Uterus (tissue), 4 donors: Measurements from ENCODE around the gene UBAP1. TPM values are rescaled to one million over a fixed set of nuclear protein-coding genes. Genes with fewer than 3 reads are reported as not detected.

Experiments used
- DNase-seq, 2 donors: peaks; one replicate each; pipeline ENCODE4 v3.0.0-alpha.2; 2019 to 2020
- H3K27ac ChIP-seq, 2 donors: fragments of 200-600 bp; sonication (generic); 1 replicate in 1 of 2; 2 replicates in 1 of 2; pipeline ENCODE4 v1.5.1; 2016 to 2018
- H3K27me3 ChIP-seq, 2 donors: fragments of 200-600 bp; sonication (generic); one replicate each; pipeline ENCODE4 v1.5.1; 2018 to 2019; ENCODE audit warnings: control low read depth in 1 of 2
- H3K36me3 ChIP-seq, 2 donors: fragments of 200-600 bp; sonication (generic); one replicate each; pipeline ENCODE4 v1.5.1; 2019; ENCODE audit warnings: control low read depth in 1 of 2
- H3K4me1 ChIP-seq, 2 donors: fragments of 200-600 bp; sonication (generic); one replicate each; pipeline ENCODE4 v1.5.1; 2018 to 2019; ENCODE audit warnings: control low read depth in 1 of 2
- H3K4me3 ChIP-seq, 2 donors: fragments of 200-600 bp; sonication (generic); 1 replicate in 1 of 2; 2 replicates in 1 of 2; pipeline ENCODE4 v1.5.1; 2018 to 2019; ENCODE audit warnings: mild to moderate bottlenecking in 1 of 2
- H3K9me3 ChIP-seq, 2 donors: fragments of 200-600 bp; sonication (generic); one replicate each; pipeline ENCODE4 v1.5.1; 2019; ENCODE audit warnings: control low read depth in 1 of 2
- POLR2A ChIP-seq, 2 donors: fragments of 450-650 bp; IDR thresholded peaks; one replicate each; pipeline ENCODE4 v1.6.1; 2016; ENCODE audit warnings: antibody characterized with exemption in 2 of 2, mild to moderate bottlenecking in 1 of 2, moderate library complexity in 1 of 2
- intact Hi-C: fragments of 100-400 bp; cut with DNase I; formaldehyde crosslinking; loops from one replicate; pipeline ENCODE4 v1.15.1; 2023; ENCODE audit warnings: low total_unique reads
- total RNA-seq, 4 donors: library from RNA; depleted of rRNA in 3 of 4; stranded (reverse); fragments of >200 nt in 3 of 4; gene quantifications; one replicate each; pipeline versions ENCODE4 v1.1.0 to v1.2.4, GENCODE V29; 2014 to 2023
- TF ChIP-seq, protein P1 (sequence below), 4 experiments: fragments of 200-600 bp in 2 of 4; fragments of 450-650 bp in 2 of 4; sonication (generic) in 2 of 4; IDR thresholded peaks; one replicate each; pipeline ENCODE4 v1.5.1; 2016 to 2019; ENCODE audit warnings: antibody characterized with exemption in 4 of 4, mild to moderate bottlenecking in 2 of 4, moderate library complexity in 1 of 4
- donor health status: DM: yes; HTN: yes; CAD: no.

Gene UBAP1
- total RNA-seq, 4 donors from 2014 or later = 17.1 to 60.4 (median 24.9) TPM

DNA sequence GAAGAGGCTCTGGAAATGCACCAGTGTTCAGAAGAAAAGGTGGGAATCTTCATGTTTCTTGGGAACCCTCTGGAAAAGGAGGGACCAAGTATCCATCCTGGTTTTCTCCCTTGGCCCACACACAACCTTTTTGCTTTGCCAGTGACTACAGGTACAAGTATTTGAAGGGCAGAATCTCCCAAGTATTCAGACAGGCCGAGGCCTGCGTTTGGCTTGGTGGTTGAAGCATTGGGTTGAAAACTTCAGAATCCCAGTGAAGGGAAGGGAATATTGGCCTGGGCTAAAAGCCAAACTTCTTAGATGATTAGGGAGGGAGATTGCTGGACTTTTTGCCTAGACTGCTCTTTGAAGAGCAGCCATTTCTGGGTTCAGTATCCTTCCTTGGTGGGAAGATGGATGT, 71.9 kb downstream of the UBAP1 start:
- no peaks in the 10 kb centered on the region for H3K36me3 ChIP-seq
- DNase-seq = no peak

DNA sequence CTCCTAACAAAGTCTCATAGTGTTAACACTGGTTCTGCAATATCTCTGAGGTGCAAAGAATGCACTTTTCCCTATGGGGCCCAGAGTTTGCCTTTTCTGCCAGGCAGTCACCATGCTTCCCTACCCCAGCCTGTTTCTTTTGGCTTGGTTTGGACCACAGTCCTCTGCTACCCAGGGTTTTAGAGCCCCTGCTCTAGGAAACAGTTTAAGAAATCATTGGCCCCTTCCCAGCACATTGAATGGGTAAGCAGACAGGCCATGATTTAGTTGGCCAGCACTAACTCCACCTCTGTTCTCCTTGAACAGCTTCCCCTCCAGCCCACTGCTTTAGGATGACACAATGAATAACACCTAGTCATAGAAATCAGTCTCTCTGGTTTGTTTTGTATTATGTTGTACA, 73.2 kb downstream of the UBAP1 start:
- Histone ChIP-seq H3K4me3 (no peak overlapping the region), H3K36me3 (no peaks in the 10 kb centered on the region), H3K27me3 (no peaks in the 10 kb centered on the region), H3K4me1 (peaks cover 5 to 10% of the 10 kb centered on the region in 2 donors), H3K27ac (peak overlapping the region in 1 of 2 donors; percentile 78), H3K9me3 (no peaks in the 10 kb centered on the region)
- DNase-seq = no peak
- TF ChIP-seq, protein P1, sequence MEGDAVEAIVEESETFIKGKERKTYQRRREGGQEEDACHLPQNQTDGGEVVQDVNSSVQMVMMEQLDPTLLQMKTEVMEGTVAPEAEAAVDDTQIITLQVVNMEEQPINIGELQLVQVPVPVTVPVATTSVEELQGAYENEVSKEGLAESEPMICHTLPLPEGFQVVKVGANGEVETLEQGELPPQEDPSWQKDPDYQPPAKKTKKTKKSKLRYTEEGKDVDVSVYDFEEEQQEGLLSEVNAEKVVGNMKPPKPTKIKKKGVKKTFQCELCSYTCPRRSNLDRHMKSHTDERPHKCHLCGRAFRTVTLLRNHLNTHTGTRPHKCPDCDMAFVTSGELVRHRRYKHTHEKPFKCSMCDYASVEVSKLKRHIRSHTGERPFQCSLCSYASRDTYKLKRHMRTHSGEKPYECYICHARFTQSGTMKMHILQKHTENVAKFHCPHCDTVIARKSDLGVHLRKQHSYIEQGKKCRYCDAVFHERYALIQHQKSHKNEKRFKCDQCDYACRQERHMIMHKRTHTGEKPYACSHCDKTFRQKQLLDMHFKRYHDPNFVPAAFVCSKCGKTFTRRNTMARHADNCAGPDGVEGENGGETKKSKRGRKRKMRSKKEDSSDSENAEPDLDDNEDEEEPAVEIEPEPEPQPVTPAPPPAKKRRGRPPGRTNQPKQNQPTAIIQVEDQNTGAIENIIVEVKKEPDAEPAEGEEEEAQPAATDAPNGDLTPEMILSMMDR (IDR thresholded peaks at IDR 0.05) = no peak
- TF ChIP-seq POLR2A (IDR thresholded peaks at IDR 0.05) = no peak
- intact Hi-C loops = no loop called here

More for the DNA sequence above, 71.9 kb downstream of the UBAP1 start:
- intact Hi-C loops = no loop called here
- H3K27ac ChIP-seq = no peak overlapping the region
- no peak overlapping the region for H3K4me3 ChIP-seq
- no peaks in the 10 kb centered on the region for H3K27me3 ChIP-seq
- TF ChIP-seq POLR2A (IDR thresholded peaks at IDR 0.05) = no peak
- TF ChIP-seq, protein P1 (IDR thresholded peaks at IDR 0.05) = no peak
- H3K9me3 ChIP-seq = no peaks in the 10 kb centered on the region
- H3K4me1 ChIP-seq = peaks cover 5 to 10% of the 10 kb centered on the region in 2 donors

DNA sequence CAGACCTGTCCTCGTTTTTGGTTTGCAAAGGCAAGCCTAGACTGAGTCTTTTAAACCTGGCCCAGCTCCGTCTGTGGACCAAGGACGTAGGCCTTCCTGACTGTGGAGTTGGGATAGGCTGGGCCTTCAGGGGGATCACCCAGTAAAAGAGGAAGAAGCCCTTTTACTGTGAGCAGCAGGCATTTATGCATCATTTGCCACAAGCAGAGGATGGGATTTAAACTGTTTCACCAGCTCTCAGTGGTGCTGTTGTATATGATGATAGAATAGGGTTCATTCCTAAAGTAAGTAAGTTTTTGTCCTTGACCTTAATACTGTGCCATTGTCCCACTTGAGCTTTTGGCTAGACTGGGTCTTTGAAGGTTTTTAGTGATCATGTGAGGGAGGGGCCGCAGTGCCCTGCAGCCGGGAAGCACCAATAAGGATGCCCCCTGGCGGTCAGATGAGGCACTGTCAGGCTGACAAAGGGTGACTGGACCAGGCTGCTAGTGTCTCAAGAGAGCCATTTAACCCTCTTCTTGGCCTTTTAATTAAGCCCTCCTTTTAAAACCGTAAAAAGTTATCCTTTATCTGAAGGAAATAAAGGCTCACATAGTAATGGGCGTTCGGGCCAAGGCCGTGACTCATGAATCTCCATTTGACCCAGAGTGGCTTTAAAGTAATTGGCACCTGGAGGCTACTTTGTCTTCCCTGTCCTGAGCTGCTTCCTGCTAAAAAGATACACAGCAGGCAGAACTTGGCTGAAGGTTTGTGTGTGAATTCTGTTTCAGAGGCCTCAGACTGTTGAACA, 74.0 kb downstream of the UBAP1 start:
- Histone ChIP-seq H3K4me1 (peaks cover 5 to 10% of the 10 kb centered on the region in 2 donors), H3K36me3 (no peaks in the 10 kb centered on the region), H3K27me3 (no peaks in the 10 kb centered on the region), H3K4me3 (no peak overlapping the region), H3K27ac (peak overlapping the region; percentile 73 to 78), H3K9me3 (no peaks in the 10 kb centered on the region)
- intact Hi-C loops = no loop called here
- peak; percentile 64 to 72 for DNase-seq
- TF ChIP-seq POLR2A (IDR thresholded peaks at IDR 0.05) = no peak
- TF ChIP-seq, protein P1 (IDR thresholded peaks at IDR 0.05) = peak; percentile 55 to 90 (median 74)

DNA sequence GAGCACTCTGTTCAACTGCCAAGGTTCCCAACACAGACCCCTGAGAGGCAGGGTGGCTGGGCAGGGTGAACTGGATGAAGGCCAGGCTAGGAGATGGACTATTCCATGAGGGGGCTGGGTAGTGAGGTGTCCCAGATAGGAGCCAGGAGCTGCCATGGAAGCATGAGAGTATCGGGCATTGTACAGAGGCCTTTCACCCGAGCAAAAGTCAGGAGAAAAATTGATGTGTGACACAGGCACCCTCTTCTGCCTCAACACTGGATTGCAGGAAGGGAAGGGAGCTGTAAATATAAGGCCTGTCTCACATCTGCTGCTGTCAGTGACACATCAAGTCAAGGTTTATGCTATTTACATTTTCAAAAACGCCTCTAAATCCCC, 74.6 kb downstream of the UBAP1 start:
- intact Hi-C loops = no loop called here
- TF ChIP-seq POLR2A (IDR thresholded peaks at IDR 0.05) = no peak
- TF ChIP-seq, protein P1 (IDR thresholded peaks at IDR 0.05) = peak in 2 of 4 experiments; percentile 31 to 36
- no peaks in the 10 kb centered on the region for H3K9me3 ChIP-seq
- H3K27me3 ChIP-seq = no peaks in the 10 kb centered on the region
- peak in 1 of 2 donors; percentile 37 for DNase-seq
- peak overlapping the region; percentile 73 to 78 for H3K27ac ChIP-seq
- no peaks in the 10 kb centered on the region for H3K36me3 ChIP-seq
- peaks cover 5 to 10% of the 10 kb centered on the region in 2 donors for H3K4me1 ChIP-seq
- H3K4me3 ChIP-seq = no peak overlapping the region

DNA sequence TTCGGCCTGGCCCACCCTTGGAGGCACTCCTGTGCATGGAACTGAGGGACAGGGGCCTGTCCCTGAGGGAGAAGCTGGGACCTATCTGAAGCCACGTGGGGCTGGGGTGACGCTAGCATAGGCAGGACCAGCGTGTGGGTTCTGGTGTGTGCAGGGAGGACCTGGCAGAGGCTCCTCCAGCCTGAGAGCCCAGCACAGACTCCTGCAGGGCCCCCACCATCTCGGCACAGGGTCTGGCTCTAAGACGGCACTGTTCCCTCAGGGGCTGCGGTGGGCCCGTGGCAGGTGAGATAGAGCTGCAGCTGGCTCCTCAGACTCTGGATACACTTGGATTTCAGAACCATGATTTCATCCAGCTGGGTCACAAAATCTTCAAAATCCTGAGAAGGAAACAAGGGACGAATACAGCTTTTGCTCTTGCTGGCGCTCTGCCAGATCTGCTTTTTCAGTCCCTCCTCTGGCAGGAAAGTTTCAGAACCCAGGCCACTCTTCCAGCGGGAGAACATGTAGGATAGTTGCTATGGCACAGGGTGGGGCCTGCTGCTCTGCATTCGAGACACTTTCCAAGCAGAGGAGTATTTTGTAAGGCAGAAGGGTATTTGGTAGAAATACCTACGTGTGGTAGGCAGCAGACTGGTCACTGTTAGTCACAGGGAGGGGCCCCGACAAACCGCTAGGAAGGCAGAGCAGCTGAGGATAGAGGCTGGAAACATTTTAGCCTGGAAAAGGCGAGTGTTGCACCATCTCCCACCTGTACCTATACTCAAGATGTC, 75.5 kb downstream of the UBAP1 start:
- TF ChIP-seq, protein P1 (IDR thresholded peaks at IDR 0.05) = no peak
- TF ChIP-seq POLR2A (IDR thresholded peaks at IDR 0.05) = no peak
- no peaks in the 10 kb centered on the region for H3K36me3 ChIP-seq
- intact Hi-C loops = no loop called here
- H3K4me3 ChIP-seq = no peak overlapping the region
- H3K4me1 ChIP-seq = peaks cover 5 to 10% of the 10 kb centered on the region in 2 donors
- no peaks in the 10 kb centered on the region for H3K27me3 ChIP-seq
- peak; percentile 38 to 51 for DNase-seq
- H3K27ac ChIP-seq = peak overlapping the region; percentile 73 to 78
- H3K9me3 ChIP-seq = no peaks in the 10 kb centered on the region
